GM12878 (cell line): ENCODE results near the gene DSTYK. TPM values are rescaled to one million over a fixed set of nuclear protein-coding genes. Genes with fewer than 3 reads are reported as not detected.

Experiments
- ATF7 ChIP-seq: fragments of 450-650 bp; IDR thresholded peaks from 2 replicates; pipeline ENCODE4 v1.6.1; 2016; ENCODE audit warnings: low read depth, mild to moderate bottlenecking
- CBX3 ChIP-seq: fragments of 200-600 bp; sonication (generic); IDR thresholded peaks from 2 replicates; pipeline ENCODE4 v1.6.1; 2016; ENCODE audit warnings: low read depth, borderline replicate concordance
- CHD4 ChIP-seq: fragments of 200-600 bp; sonication (generic); IDR thresholded peaks from 2 replicates; pipeline ENCODE4 v1.6.1; 2016; ENCODE audit warnings: mild to moderate bottlenecking
- ELK1 ChIP-seq: IDR thresholded peaks from 2 replicates; pipeline ENCODE4 v1.6.1; 2012; ENCODE audit warnings: low read depth, low read length, improper control_type of control experiment
- FOS ChIP-seq: IDR thresholded peaks from 3 replicates; pipeline ENCODE4 v1.6.1; 2011; ENCODE audit warnings: borderline replicate concordance; ENCODE audit not compliant: insufficient read length; ENCODE audit errors: extremely low read depth
- MTA2 ChIP-seq: fragments of 450-650 bp; IDR thresholded peaks from 2 replicates; pipeline ENCODE4 v1.6.1; 2016; ENCODE audit warnings: low read depth, mild to moderate bottlenecking, moderate library complexity
- NBN ChIP-seq: fragments of 450-650 bp; IDR thresholded peaks from 2 replicates; pipeline ENCODE4 v1.6.1; 2016
- NFXL1 ChIP-seq: fragments of 450-650 bp; IDR thresholded peaks from 2 replicates; pipeline ENCODE4 v1.6.1; 2017; ENCODE audit warnings: antibody characterized with exemption, mild to moderate bottlenecking, borderline replicate concordance
- NFYB ChIP-seq: IDR thresholded peaks from 2 replicates; pipeline ENCODE4 v1.6.1; 2011; ENCODE audit warnings: low read depth, mild to moderate bottlenecking, low read length, improper control_type of control experiment, moderate library complexity; ENCODE audit not compliant: insufficient read depth
- NR2C1 ChIP-seq: fragments of 450-650 bp; IDR thresholded peaks from 2 replicates; pipeline ENCODE4 v1.6.1; 2017; ENCODE audit warnings: antibody characterized with exemption, mild to moderate bottlenecking, moderate library complexity
- PML ChIP-seq: IDR thresholded peaks from 2 replicates; pipeline ENCODE4 v1.6.1; 2012; ENCODE audit warnings: low read length, inconsistent platforms
- POLR2A ChIP-seq: IDR thresholded peaks from 2 replicates; pipeline ENCODE4 v1.6.1; 2011; ENCODE audit warnings: low read depth, mild to moderate bottlenecking, low read length
- SMAD1 ChIP-seq: fragments of 450-650 bp; IDR thresholded peaks from 2 replicates; pipeline ENCODE4 v1.6.1; 2018; ENCODE audit warnings: mild to moderate bottlenecking, low read depth; ENCODE audit not compliant: partially characterized antibody
- SRF ChIP-seq, 2 experiments: IDR thresholded peaks; 2 replicates each; pipeline ENCODE4 v1.6.1; 2011; ENCODE audit warnings: low read depth in 2 of 2, low read length in 2 of 2, mild to moderate bottlenecking in 1 of 2, moderate library complexity in 1 of 2
- STAT1 ChIP-seq: fragments of 450-650 bp; conservative IDR thresholded peaks from 2 replicates; pipeline ENCODE4 v1.6.1; 2014; ENCODE audit warnings: antibody characterized with exemption, mild to moderate bottlenecking
- SUZ12 ChIP-seq: fragments of 200-600 bp; sonication (generic); IDR thresholded peaks from one replicate; pipeline ENCODE4 v1.6.1; 2018; ENCODE audit warnings: antibody characterized with exemption, mild to moderate bottlenecking; ENCODE audit not compliant: unreplicated experiment
- ZBED1 ChIP-seq: IDR thresholded peaks from 2 replicates; pipeline ENCODE4 v1.6.1; 2016; ENCODE audit warnings: borderline replicate concordance
- ZNF622 ChIP-seq: fragments of 450-650 bp; IDR thresholded peaks from 2 replicates; pipeline ENCODE4 v1.6.1; 2017; ENCODE audit warnings: mild to moderate bottlenecking, inconsistent platforms
- polyA plus RNA-seq, 11 experiments: library from polyadenylated mRNA; depleted of rRNA in 4 of 11; unstranded in 6 of 11; stranded (reverse) in 5 of 11; fragments of >200 nt; fragmentation: Nextera tagmentation in 4 of 11; fragmentation: Illumina TruSeq in 1 of 11; extraction: Ambion mirVana in 4 of 11; extraction: Trizol in 1 of 11; gene quantifications; 1 replicate in 1 of 11; 2 replicates in 10 of 11; pipeline versions ENCODE4 v1.2.1 to v1.2.3, GENCODE V29; 2011 to 2016; ENCODE audit warnings: inconsistent platforms in 2 of 11, missing spikeins in 2 of 11, low read depth in 1 of 11
- total RNA-seq, 4 experiments: library from RNA; depleted of rRNA in 3 of 4; stranded (reverse); fragments of >200 nt in 3 of 4; fragmentation: Illumina TruSeq in 1 of 4; extraction: Trizol in 1 of 4; gene quantifications; 2 replicates each; pipeline versions ENCODE4 v1.2.1 to v1.2.3, GENCODE V29; 2013 to 2021
- TF ChIP-seq, protein P1 (sequence below): fragments of 450-650 bp; formaldehyde crosslinking; IDR thresholded peaks from 2 replicates; pipeline ENCODE4 v1.4.0; 2022; ENCODE audit warnings: mild to moderate bottlenecking, moderate library complexity
- TF ChIP-seq, protein P2 (sequence below): IDR thresholded peaks from 2 replicates; pipeline ENCODE4 v1.6.1; 2011; ENCODE audit warnings: low read depth, low read length, improper control_type of control experiment, borderline replicate concordance
- TF ChIP-seq, protein P3 (sequence below): fragments of 150-350 bp; IDR thresholded peaks from 2 replicates; pipeline ENCODE4 v1.6.1; 2016; ENCODE audit warnings: low read depth, low read length
- TF ChIP-seq, protein P4 (sequence below): fragments of 150-350 bp; IDR thresholded peaks from 2 replicates; pipeline ENCODE4 v1.6.1; 2014; ENCODE audit warnings: mild to moderate bottlenecking, low read depth, low read length

DSTYK gene
- total and polyA plus RNA-seq, 10 of the 15 experiments (the other 5 are each of a cell fraction or from before 2014, with no cell fraction given) = 2.7 to 5.5 (median 3.6) TPM

GRCh38 chr1:205211169-205211838 is at the start of gene DSTYK (continued):
- TF ChIP-seq NFYB = no peak
- TF ChIP-seq CBX3 = no peak
- peak; percentile 82; the same call in 1 of the 2 replicates for TF ChIP-seq PML
- TF ChIP-seq NBN = peak; percentile 98
- peak in 1 of 2 experiments; percentile 93; a peak in 2 of 4 replicates for TF ChIP-seq SRF (IDR thresholded peaks at IDR 0.05; ENCODE audit: low read depth in 2 of 2, low read length in 2 of 2)
- no peak; the same call in 1 of the 2 replicates for TF ChIP-seq STAT1
- TF ChIP-seq, protein P1, sequence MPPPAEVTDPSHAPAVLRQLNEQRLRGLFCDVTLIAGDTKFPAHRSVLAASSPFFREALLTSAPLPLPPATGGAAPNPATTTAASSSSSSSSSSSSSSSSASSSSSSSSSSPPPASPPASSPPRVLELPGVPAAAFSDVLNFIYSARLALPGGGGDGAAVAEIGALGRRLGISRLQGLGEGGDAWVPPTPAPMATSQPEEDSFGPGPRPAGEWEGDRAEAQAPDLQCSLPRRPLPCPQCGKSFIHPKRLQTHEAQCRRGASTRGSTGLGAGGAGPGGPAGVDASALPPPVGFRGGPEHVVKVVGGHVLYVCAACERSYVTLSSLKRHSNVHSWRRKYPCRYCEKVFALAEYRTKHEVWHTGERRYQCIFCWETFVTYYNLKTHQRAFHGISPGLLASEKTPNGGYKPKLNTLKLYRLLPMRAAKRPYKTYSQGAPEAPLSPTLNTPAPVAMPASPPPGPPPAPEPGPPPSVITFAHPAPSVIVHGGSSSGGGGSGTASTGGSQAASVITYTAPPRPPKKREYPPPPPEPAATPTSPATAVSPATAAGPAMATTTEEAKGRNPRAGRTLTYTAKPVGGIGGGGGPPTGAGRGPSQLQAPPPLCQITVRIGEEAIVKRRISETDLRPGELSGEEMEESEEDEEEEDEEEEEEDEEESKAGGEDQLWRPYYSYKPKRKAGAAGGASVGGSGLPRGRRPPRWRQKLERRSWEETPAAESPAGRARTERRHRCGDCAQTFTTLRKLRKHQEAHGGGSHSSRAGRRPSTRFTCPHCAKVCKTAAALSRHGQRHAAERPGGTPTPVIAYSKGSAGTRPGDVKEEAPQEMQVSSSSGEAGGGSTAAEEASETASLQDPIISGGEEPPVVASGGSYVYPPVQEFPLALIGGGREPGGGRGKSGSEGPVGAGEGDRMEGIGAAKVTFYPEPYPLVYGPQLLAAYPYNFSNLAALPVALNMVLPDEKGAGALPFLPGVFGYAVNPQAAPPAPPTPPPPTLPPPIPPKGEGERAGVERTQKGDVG (CRISPR knock-in tag) = no peak
- TF ChIP-seq NR2C1 = peak; percentile 72
- TF ChIP-seq SUZ12 = no peak
- peak; percentile 67 for TF ChIP-seq ELK1
- TF ChIP-seq, protein P2, sequence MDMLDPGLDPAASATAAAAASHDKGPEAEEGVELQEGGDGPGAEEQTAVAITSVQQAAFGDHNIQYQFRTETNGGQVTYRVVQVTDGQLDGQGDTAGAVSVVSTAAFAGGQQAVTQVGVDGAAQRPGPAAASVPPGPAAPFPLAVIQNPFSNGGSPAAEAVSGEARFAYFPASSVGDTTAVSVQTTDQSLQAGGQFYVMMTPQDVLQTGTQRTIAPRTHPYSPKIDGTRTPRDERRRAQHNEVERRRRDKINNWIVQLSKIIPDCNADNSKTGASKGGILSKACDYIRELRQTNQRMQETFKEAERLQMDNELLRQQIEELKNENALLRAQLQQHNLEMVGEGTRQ = no peak
- TF ChIP-seq CHD4 = no peak
- TF ChIP-seq SMAD1 = no peak
- no peak for TF ChIP-seq ZNF622
- peak; percentile 98; the same call in 1 of the 2 replicates for TF ChIP-seq ZBED1
- TF ChIP-seq NFXL1 = no peak
- TF ChIP-seq, protein P3, sequence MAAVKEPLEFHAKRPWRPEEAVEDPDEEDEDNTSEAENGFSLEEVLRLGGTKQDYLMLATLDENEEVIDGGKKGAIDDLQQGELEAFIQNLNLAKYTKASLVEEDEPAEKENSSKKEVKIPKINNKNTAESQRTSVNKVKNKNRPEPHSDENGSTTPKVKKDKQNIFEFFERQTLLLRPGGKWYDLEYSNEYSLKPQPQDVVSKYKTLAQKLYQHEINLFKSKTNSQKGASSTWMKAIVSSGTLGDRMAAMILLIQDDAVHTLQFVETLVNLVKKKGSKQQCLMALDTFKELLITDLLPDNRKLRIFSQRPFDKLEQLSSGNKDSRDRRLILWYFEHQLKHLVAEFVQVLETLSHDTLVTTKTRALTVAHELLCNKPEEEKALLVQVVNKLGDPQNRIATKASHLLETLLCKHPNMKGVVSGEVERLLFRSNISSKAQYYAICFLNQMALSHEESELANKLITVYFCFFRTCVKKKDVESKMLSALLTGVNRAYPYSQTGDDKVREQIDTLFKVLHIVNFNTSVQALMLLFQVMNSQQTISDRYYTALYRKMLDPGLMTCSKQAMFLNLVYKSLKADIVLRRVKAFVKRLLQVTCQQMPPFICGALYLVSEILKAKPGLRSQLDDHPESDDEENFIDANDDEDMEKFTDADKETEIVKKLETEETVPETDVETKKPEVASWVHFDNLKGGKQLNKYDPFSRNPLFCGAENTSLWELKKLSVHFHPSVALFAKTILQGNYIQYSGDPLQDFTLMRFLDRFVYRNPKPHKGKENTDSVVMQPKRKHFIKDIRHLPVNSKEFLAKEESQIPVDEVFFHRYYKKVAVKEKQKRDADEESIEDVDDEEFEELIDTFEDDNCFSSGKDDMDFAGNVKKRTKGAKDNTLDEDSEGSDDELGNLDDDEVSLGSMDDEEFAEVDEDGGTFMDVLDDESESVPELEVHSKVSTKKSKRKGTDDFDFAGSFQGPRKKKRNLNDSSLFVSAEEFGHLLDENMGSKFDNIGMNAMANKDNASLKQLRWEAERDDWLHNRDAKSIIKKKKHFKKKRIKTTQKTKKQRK = no peak
- peak; percentile 91 for TF ChIP-seq POLR2A
- TF ChIP-seq, protein P4, sequence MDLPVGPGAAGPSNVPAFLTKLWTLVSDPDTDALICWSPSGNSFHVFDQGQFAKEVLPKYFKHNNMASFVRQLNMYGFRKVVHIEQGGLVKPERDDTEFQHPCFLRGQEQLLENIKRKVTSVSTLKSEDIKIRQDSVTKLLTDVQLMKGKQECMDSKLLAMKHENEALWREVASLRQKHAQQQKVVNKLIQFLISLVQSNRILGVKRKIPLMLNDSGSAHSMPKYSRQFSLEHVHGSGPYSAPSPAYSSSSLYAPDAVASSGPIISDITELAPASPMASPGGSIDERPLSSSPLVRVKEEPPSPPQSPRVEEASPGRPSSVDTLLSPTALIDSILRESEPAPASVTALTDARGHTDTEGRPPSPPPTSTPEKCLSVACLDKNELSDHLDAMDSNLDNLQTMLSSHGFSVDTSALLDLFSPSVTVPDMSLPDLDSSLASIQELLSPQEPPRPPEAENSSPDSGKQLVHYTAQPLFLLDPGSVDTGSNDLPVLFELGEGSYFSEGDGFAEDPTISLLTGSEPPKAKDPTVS = no peak
- peak; percentile 79 for TF ChIP-seq ATF7
- no peak for TF ChIP-seq FOS
- no peak for TF ChIP-seq MTA2
